NCI-H446 treated with DMSO at 0.1 percent for 48 hours (cell line): ENCODE data around the gene URB2.
"Not testable (repeated sequence)": the region's sequence is repeated elsewhere in the genome, so short reads cannot be mapped to it uniquely, and the experiment has no call there.

Experiments used
- DNase-seq: peaks from one replicate; lab custom pipeline; 2025; lab: John Stamatoyannopoulos, UW

URB2 gene

GRCh38 chr1:229625915-229626831, at the start of gene URB2, which contains the start of gene TAF5L:
TSS of gene URB2 (plus strand) at chr1:229626247. CDS start at chr1:229627634, 1,387 bp downstream.
TSS of gene TAF5L (minus strand) at chr1:229626122. CDS start at chr1:229614482, 11,640 bp downstream.
- peak; percentile 75 for DNase-seq

GRCh38 chr1:229578168-229579058, 47.6 kb upstream of the URB2 start:
- no peak for DNase-seq

- DNase-seq: peak; percentile 76
Observed at GRCh38 chr1:229579059-229579673, 46.9 kb upstream of the URB2 start.

GRCh38 chr1:229581485-229581884, 44.6 kb upstream of the URB2 start:
- no peak for DNase-seq

GRCh38 chr1:229582011-229582694, 43.9 kb upstream of the URB2 start:
- DNase-seq: no peak

DNA sequence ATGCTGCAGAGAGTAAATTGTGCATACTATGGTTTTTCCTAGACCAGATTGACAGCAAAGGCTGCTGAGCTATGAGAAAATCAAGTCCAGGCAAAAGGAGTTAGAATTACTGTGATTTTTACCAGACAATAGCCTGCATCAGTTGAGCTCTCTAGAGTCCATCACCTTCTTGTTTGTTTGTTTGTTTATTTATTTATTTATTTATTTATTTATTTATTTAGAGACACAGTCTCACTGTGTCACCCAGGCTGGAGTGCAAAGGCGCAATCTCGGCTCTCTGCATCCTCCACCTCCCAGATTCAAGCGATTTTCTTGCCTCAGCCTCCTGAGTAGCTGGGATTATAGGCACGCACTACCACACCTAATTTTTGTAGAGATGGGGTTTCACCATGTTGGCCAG, 43.3 kb upstream of the URB2 start:
- DNase-seq: no peak

DNA sequence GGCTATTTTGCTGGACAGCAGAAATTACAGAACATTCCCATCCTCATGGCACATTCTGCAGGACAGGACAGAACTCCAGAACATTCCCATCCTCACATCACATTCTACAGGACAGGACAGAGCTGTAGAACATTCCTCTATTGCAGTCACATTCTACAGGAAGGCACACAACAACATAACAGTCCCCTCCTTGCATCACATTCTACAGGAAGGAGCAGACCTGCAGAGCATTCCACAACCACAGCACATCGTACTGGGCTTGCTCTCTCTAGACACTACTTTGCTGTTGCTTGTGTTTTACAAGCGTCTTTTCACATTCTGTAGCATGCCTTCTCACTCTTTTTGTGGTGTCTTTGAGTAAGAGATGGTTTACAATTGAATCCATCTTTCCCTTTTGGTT, 40.7 kb upstream of the URB2 start:
- DNase-seq: no peak

GRCh38 chr1:229590119-229590518, 35.9 kb upstream of the URB2 start:
- DNase-seq: no peak

GRCh38 chr1:229593800-229594199, 32.2 kb upstream of the URB2 start:
- DNase-seq: no peak

DNA sequence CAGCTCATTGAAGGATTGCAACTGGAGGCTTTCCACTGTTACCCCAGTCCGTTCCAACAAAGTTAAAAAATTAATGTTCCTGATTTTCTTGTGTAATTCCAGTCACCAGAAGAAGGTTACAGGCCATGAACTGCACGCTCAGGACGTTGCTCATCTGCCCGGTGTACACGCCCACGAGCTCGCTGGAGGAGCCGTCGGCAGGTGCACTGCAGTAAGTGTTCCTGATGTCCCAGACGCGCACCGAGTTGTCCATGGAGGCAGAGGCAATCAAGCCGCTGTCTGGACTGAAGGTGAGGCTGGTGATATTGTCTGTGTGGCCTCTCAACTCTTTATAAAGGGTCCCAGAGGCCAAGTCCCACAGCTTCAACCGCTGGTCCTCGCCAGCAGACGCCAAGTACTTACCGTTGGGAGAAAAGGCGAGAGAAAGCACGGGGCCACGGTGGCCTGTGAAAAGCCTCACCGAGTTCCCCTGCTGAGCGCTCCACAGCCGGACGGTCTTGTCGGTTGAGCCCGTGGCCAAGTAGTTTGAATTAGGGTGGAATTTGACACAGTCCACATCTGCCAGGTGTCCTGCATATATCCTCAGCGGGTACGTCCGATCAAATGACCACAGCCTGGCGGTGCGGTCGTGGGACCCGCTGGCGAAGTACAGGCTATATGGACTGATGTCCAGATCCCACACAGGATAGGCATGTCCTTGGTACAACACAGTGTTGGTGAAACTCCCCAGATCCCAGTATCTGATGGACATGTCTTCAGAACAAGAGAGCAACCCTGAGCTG, 31.6 kb upstream of the URB2 start:
- DNase-seq: no peak

GRCh38 chr1:229595876-229596275, 30.2 kb upstream of the URB2 start:
- not testable (repeated sequence) for DNase-seq

GRCh38 chr1:229596925-229597699, 28.9 kb upstream of the URB2 start:
- no peak for DNase-seq

DNA sequence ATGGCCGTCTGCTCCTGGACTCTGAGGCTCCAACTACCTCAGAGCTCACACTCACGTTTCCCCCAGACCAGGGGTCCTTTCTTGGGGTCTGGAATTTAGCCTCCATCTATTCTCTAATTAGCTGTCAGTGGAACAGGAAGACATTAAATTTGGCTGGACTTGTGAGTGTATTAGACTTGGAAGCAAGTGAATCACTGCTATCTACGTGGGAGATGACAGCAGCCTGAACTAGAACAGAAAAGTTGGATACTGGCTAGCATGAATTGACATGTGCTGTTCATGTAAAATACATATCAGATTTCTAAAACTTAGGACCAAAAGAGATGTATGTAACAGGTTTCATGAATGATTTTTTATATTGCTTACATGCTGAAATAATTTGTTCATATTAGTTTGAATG, 28.2 kb upstream of the URB2 start:
- no peak for DNase-seq

- DNase-seq: no peak
Observed at GRCh38 chr1:229599218-229599954, 26.7 kb upstream of the URB2 start.

DNA sequence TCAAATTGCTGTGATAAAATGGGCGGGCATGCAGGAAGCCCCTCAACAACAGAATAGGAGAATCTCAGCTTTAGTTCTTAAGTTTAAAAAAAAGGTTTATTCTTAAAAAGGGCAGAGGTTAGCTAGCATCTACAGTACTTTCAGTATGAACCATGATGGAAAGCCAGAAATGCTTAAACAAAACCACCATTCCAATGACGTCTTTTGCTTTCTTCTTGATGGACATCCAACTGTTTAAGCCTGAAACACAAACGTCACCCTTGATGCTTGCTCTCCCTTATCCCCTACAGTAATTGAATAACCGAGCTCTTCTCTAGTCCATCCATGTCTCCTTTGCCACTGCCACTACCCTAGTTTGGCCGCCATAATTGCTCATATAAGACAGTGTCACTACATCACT, 25.8 kb upstream of the URB2 start:
- DNase-seq: no peak

- no peak for DNase-seq
Observed at GRCh38 chr1:229603371-229604005, 22.6 kb upstream of the URB2 start.

DNA sequence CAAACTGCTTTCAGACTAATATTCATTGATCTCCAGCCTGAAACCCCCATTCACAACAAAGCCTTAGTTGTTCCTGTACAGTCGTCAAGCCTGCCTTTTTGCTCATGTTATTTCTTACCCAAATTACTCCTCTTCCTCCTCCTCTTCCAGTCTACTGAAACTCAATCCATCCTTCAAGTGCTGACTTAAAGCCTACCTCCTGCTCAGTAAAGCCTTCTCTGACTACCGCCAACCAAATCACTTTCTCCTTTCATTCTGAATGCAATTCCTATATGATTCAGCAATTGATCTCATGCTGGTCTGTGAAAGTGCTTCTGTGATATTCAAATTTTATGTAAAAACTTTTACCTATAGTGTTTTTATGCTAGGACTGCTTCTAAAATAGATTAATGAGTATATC, 18.7 kb upstream of the URB2 start:
- DNase-seq: no peak

GRCh38 chr1:229608590-229608989, 17.5 kb upstream of the URB2 start:
- DNase-seq: no peak

- DNase-seq: no peak
Observed at GRCh38 chr1:229613938-229614337, 12.1 kb upstream of the URB2 start.
